ENCODE measurements around the gene SLC19A2.

GRCh38 chr1:169478094-169478672 lies 7.6 kb downstream of the SLC19A2 start:
- TF ChIP-seq CTCF (IDR thresholded peaks at IDR 0.05), result no peak
- TF ChIP-seq POLR2A (IDR thresholded peaks at IDR 0.05; ENCODE audit: low read depth), result no peak
- TF ChIP-seq POLR2AphosphoS5 (IDR thresholded peaks at IDR 0.05), result no peak
